HG03097 (cell line): Measurements from ENCODE around the gene SRM.
"Not testable (repeated sequence)": the region's sequence is repeated elsewhere in the genome, so short reads cannot be mapped to it uniquely, and the experiment has no call there.

Experiments used
- ATAC-seq: cut with Tn5 transposase; IDR thresholded peaks from one replicate; pipeline ENCODE4 v1.9.1; 2021; ENCODE audit not compliant: unreplicated experiment, low FRiP score

The SRM gene

GRCh38 chr1:11065796-11066195 lies 6.0 kb upstream of the SRM start:
- no peak for ATAC-seq

- no peak for ATAC-seq
These were observed 5.1 kb upstream of the SRM start for GRCh38 chr1:11064942-11065341.

- not testable (repeated sequence) for ATAC-seq
These were observed 4.2 kb upstream of the SRM start for GRCh38 chr1:11063937-11064537.

- ATAC-seq = no peak
These were observed 3.2 kb upstream of the SRM start for GRCh38 chr1:11062965-11063401.

- ATAC-seq = no peak
These were observed 2.0 kb upstream of the SRM start for GRCh38 chr1:11061652-11062365.

- peak; percentile 10 for ATAC-seq
These were observed 457 bp downstream of the SRM start for GRCh38 chr1:11059155-11059967.

- ATAC-seq = no peak
These were observed 1.1 kb downstream of the SRM start for GRCh38 chr1:11058595-11059154.

- no peak for ATAC-seq
These were observed 1.8 kb downstream of the SRM start for GRCh38 chr1:11058026-11058425.

- ATAC-seq = no peak
These were observed 2.3 kb downstream of the SRM start for GRCh38 chr1:11057477-11057876.

- ATAC-seq = no peak
These were observed 3.3 kb downstream of the SRM start for GRCh38 chr1:11056504-11056903.

GRCh38 chr1:11055676-11056075 lies 4.1 kb downstream of the SRM start:
- ATAC-seq = no peak

GRCh38 chr1:11054666-11055065 lies 5.2 kb downstream of the SRM start:
- no peak for ATAC-seq

- no peak for ATAC-seq
These were observed 5.6 kb downstream of the SRM start for GRCh38 chr1:11054181-11054580.

GRCh38 chr1:11053758-11054137 lies 6.1 kb downstream of the SRM start:
- ATAC-seq = no peak

- ATAC-seq = no peak
These were observed 6.7 kb downstream of the SRM start for GRCh38 chr1:11052839-11053757.

GRCh38 chr1:11051781-11052511 lies 7.9 kb downstream of the SRM start:
- no peak for ATAC-seq

GRCh38 chr1:11051121-11051520 lies 8.7 kb downstream of the SRM start:
- ATAC-seq = not testable (repeated sequence)

- no peak for ATAC-seq
These were observed 13.0 kb downstream of the SRM start, which contains the start of gene MASP2 for GRCh38 chr1:11046625-11047365. TSS of gene MASP2 (minus strand) at chr1:11047239. CDS start at chr1:11047207, 32 bp downstream.

GRCh38 chr1:11046270-11046566 lies 13.6 kb downstream of the SRM start:
- ATAC-seq = no peak
